Activated CD4-positive, alpha-beta T cell treated with anti-CD3 and anti-CD28 coated beads, Interleukin-2, amount 10 ng/mL, durations not matched to agents 24 days and 14 days (primary cell): ENCODE data around the gene PACSIN3. TPM values are rescaled to one million over a fixed set of nuclear protein-coding genes. Genes with fewer than 3 reads are reported as not detected.

Experiments
- DNase-seq: peaks from one replicate; pipeline ENCODE4 v3.0.0; 2022
- H3K27ac Mint-ChIP-seq: one replicate; pipeline ENCODE4 v1.8.0; 2022; ENCODE audit warnings: mild to moderate bottlenecking, mixed read lengths
- H3K27me3 Mint-ChIP-seq: one replicate; pipeline ENCODE4 v1.8.0; 2022; ENCODE audit warnings: mixed read lengths
- H3K36me3 Mint-ChIP-seq: one replicate; pipeline ENCODE4 v1.8.0; 2022; ENCODE audit warnings: low read depth, mild to moderate bottlenecking, mixed read lengths
- H3K4me1 Mint-ChIP-seq: one replicate; pipeline ENCODE4 v1.8.0; 2021; ENCODE audit warnings: mixed read lengths
- H3K4me3 Mint-ChIP-seq: one replicate; pipeline ENCODE4 v1.8.0; 2022; ENCODE audit warnings: mild to moderate bottlenecking, moderate library complexity, mixed read lengths
- H3K9me3 Mint-ChIP-seq: one replicate; pipeline ENCODE4 v1.8.0; 2021; ENCODE audit warnings: mixed read lengths
- intact Hi-C: fragments of 100-400 bp; cut with micrococcal nuclease; formaldehyde crosslinking; loops from one replicate; pipeline ENCODE4 v1.15.1; 2023
- total RNA-seq: library from RNA; stranded (reverse); gene quantifications from 2 replicates; pipeline ENCODE4 v1.2.3, GENCODE V29; 2022

The PACSIN3 gene
- total RNA-seq, result 14.3 and 16.4 TPM in 2 replicates

GRCh38 chr11:47186076-47186699 is at the start of gene PACSIN3:
Gene PACSIN3 (minus strand): TSS chr11:47186434. CDS start chr11:47182727, 3,707 bp downstream.
- Mint-ChIP-seq H3K4me3 (peak within 1 kb of the TSS; percentile 81), H3K27ac (peak within 1 kb of the TSS; percentile 76), H3K27me3 (peaks cover 33% of the 10 kb centered on the region), H3K9me3 (no peaks in the 10 kb centered on the region), H3K36me3 (no peaks in the 10 kb centered on the region), H3K4me1 (peaks cover 5% of the 10 kb centered on the region)
- intact Hi-C loops, result loop anchor here (1.0 kb wide), 2 partner anchors 9 to 28 kb away; partner anchors contain the start of gene DDB2
- DNase-seq, result peak; percentile 83

GRCh38 chr11:47235163-47235562 is 48.9 kb upstream of the PACSIN3 start:
- H3K27ac Mint-ChIP-seq, result peak overlapping the region; percentile 90
- no peaks in the 10 kb centered on the region for H3K27me3 Mint-ChIP-seq
- intact Hi-C loops, result no loop called here
- peaks cover 56% of the 10 kb centered on the region for H3K36me3 Mint-ChIP-seq
- peaks cover 22% of the 10 kb centered on the region for H3K4me1 Mint-ChIP-seq
- peak overlapping the region; percentile 72 for H3K4me3 Mint-ChIP-seq
- H3K9me3 Mint-ChIP-seq, result no peaks in the 10 kb centered on the region
- no peak for DNase-seq

DNA sequence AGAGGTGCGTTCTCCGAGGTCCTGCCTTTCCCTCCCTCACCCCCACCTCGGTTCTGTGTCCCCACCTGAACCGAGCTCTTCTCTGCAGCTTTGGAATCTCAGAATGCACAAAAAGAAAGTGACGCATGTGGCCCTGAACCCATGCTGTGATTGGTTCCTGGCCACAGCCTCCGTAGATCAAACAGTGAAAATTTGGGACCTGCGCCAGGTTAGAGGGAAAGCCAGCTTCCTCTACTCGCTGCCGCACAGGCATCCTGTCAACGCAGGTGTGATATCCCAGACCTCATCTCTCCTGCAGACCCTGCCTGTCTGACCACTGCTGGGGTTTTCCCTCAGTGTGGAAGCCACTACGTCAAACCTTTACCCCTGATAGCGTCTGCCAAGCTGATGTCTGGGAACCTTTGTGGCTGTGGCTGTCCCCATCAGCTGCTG is 48.5 kb upstream of the PACSIN3 start:
- Mint-ChIP-seq H3K9me3 (no peaks in the 10 kb centered on the region), H3K27ac (peak overlapping the region; percentile 90), H3K4me3 (peak overlapping the region; percentile 72), H3K27me3 (no peaks in the 10 kb centered on the region), H3K4me1 (peaks cover 20% of the 10 kb centered on the region), H3K36me3 (peaks cover 51% of the 10 kb centered on the region)
- peak; percentile 81 for DNase-seq
- intact Hi-C loops, result no loop called here

DNA sequence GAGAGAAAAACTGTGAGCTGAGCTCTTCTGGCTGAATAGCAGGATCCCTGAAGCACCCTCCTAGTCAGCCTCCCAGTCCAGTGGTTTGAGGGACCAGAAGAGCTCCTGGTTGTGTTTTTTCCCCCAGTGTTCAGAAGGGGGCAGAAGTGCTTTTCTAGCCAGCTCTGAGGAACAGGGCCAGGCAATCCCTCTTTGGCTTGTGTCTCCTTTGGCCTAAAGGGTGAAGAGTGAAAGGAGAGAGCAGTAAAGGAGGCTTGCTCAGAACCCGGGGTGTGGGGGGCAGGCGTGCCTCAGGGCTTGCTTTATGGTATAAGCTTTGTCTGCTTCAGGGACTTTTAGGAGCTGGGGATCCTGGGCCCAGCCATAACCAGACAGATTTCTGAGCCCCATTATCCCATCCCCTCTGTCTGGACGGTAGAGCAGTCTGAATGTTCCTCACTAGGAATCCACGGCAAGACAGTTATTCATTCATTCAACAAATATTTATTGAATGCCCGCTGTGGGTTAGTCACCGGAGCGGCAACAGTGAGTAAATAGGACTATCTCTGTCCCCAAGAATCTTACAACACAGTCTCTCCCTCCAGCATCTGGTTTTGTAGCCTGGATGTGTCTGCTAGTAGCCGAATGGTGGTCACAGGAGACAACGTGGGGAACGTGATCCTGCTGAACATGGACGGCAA is 47.9 kb upstream of the PACSIN3 start:
- intact Hi-C loops, result no loop called here
- H3K27ac Mint-ChIP-seq, result peak overlapping the region; percentile 90
- peaks cover 22% of the 10 kb centered on the region for H3K4me1 Mint-ChIP-seq
- H3K27me3 Mint-ChIP-seq, result no peaks in the 10 kb centered on the region
- peak overlapping the region; percentile 72 for H3K4me3 Mint-ChIP-seq
- peak; percentile 74 for DNase-seq
- peaks cover 50% of the 10 kb centered on the region for H3K36me3 Mint-ChIP-seq
- no peaks in the 10 kb centered on the region for H3K9me3 Mint-ChIP-seq

GRCh38 chr11:47233051-47233450 is 46.8 kb upstream of the PACSIN3 start:
- intact Hi-C loops, result no loop called here
- H3K4me1 Mint-ChIP-seq, result peaks cover 26% of the 10 kb centered on the region
- H3K27ac Mint-ChIP-seq, result no peak overlapping the region

GRCh38 chr11:47229161-47229560 is 42.9 kb upstream of the PACSIN3 start:
- H3K27ac Mint-ChIP-seq, result peak overlapping the region; percentile 34
- intact Hi-C loops, result no loop called here

More at GRCh38 chr11:47233051-47233450, 46.8 kb upstream of the PACSIN3 start:
- Mint-ChIP-seq H3K27me3 (no peaks in the 10 kb centered on the region), H3K4me3 (no peak overlapping the region), H3K36me3 (peaks cover 51% of the 10 kb centered on the region), H3K9me3 (no peaks in the 10 kb centered on the region)
- DNase-seq, result no peak

DNA sequence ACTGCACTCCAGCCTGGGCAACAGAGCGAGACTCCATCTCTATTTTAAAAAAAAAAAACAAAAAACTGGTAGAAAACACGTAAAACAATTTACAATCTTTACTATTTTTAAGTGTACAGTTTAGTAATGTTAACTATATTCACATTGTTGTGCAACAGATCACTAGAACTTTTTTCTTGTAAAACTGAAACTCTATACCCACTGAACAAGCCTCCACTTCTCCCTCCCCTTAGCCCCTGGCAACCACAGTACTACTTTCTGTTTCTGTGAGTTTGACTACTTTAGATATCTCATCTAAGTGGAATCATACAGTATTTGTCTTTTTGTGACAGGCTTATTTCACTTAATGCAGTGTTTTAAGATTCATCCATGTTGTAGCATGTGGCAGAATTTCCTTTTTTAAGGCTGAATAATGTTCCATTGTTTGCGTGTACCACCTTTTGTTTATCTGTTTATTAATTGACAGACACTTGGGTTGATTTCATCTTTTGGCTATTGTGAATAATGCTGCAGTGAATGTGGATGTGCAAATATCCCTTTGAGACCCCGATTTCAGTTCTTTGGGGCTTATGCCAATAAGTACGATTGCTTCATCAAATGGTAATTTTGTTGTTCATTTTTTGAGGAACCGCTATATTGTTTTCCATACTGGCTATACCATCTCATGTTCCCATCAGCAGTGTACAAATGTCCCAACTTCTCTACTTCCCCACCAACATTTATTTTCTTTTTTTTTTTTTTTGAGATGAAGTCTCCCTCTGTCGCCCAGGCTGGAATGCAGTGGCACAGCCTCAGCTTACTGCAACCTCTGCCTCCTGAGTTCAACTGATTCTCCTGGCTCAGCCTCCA is 39.5 kb upstream of the PACSIN3 start:
- Mint-ChIP-seq H3K27ac (peak overlapping the region; percentile 86), H3K4me3 (peak overlapping the region; percentile 64), H3K4me1 (peaks cover 27% of the 10 kb centered on the region), H3K36me3 (peaks cover 60% of the 10 kb centered on the region), H3K27me3 (no peaks in the 10 kb centered on the region), H3K9me3 (no peaks in the 10 kb centered on the region)
- DNase-seq, result peak; percentile 77
- intact Hi-C loops, result loop anchor here (1.0 kb wide), 1 partner anchor 9 kb away; no protein-coding TSS in a partner anchor

More at GRCh38 chr11:47229161-47229560, 42.9 kb upstream of the PACSIN3 start:
- Mint-ChIP-seq H3K9me3 (no peaks in the 10 kb centered on the region), H3K27me3 (no peaks in the 10 kb centered on the region), H3K4me1 (peaks cover 23% of the 10 kb centered on the region), H3K36me3 (peaks cover 51% of the 10 kb centered on the region), H3K4me3 (no peak overlapping the region)
- no peak for DNase-seq

DNA sequence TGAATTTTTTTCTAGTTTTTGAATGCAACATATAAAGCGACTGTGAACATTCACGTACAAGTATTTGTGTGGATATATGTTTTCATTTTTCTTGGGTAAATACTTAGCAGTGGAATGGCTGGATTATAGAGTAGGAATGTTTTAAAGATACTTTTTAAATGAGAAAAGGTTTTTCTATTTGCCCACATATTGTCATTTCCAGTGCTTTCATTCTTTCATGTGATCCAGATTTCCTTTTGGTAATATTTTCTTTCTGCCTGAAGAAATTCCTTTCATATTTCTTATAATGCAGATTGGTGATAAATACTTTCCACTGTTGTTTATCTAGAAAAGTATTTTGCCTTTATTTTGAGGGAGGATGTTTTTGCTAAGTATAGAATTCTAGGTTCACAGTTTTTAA is 36.5 kb upstream of the PACSIN3 start:
- Mint-ChIP-seq H3K36me3 (peaks cover 63% of the 10 kb centered on the region), H3K4me1 (peaks cover 42% of the 10 kb centered on the region), H3K27ac (no peak overlapping the region), H3K9me3 (no peaks in the 10 kb centered on the region), H3K27me3 (no peaks in the 10 kb centered on the region), H3K4me3 (no peak overlapping the region)
- intact Hi-C loops, result no loop called here
- DNase-seq, result no peak

DNA sequence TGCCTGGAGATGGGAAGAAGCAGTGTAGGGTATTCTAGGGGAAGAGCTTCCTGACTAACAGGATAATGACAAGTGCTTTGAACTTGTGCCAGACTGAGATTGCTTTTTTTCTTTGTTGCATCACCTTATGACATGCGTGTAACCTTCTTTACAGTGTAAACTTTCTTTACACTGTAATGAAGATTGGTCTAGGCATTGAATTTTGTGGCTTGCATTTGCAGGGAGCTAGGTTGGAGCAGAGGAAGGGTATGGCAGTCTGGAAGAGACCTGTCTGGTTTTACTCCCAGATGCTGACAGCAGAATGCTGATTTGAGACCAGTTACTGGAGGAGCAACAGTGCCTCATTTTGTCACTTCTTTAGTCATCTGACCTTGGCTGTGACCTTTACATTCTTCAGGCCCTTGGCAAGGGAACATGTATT is 34.2 kb upstream of the PACSIN3 start:
- Mint-ChIP-seq H3K9me3 (no peaks in the 10 kb centered on the region), H3K36me3 (peaks cover 64% of the 10 kb centered on the region), H3K4me3 (peak overlapping the region; percentile 47), H3K4me1 (peaks cover 53% of the 10 kb centered on the region), H3K27ac (peak overlapping the region; percentile 82), H3K27me3 (no peaks in the 10 kb centered on the region)
- intact Hi-C loops, result no loop called here
- no peak for DNase-seq

DNA sequence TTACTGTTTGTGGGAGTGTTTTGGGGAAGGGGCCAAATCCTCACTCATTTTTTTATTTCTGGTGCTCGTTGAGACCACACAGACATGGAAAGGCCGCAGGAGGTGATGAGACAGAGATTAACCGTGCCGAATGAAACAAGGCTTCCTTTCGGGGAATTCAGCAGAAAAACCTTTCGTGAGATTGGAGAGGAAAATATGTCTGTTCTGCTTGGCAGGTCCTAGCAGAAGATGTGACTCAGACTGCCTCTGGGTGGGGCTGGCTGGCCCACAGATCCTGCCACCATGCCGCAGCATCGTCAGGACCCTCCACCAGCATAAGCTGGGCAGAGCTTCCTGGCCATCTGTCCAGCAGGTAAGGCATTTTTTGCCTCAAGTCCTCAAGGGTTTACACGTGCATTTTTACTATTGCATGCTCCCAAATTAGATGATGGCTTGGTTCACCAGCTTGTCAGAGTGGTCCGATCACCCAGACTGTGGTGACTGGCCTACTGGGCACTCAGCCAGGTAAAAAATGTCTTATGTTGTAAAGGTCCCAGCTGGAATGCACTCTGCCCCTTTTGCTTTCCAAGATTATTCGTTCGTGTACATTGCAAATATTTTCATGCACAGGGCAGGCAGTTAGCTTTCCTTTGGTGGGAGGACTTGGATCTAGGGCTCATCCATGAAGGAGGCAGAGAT is 30.0 kb upstream of the PACSIN3 start:
- Mint-ChIP-seq H3K27ac (peak overlapping the region; percentile 100), H3K27me3 (no peaks in the 10 kb centered on the region), H3K36me3 (peaks cover 45% of the 10 kb centered on the region), H3K4me1 (peaks cover 47% of the 10 kb centered on the region), H3K9me3 (no peaks in the 10 kb centered on the region), H3K4me3 (peak overlapping the region; percentile 99)
- intact Hi-C loops, result loop anchor here (1.0 to 10.0 kb wide), 4 partner anchors 9 to 1091 kb away; partner anchors contain the start of genes ACP2 and PHF21A
- peak; percentile 86 for DNase-seq

DNA sequence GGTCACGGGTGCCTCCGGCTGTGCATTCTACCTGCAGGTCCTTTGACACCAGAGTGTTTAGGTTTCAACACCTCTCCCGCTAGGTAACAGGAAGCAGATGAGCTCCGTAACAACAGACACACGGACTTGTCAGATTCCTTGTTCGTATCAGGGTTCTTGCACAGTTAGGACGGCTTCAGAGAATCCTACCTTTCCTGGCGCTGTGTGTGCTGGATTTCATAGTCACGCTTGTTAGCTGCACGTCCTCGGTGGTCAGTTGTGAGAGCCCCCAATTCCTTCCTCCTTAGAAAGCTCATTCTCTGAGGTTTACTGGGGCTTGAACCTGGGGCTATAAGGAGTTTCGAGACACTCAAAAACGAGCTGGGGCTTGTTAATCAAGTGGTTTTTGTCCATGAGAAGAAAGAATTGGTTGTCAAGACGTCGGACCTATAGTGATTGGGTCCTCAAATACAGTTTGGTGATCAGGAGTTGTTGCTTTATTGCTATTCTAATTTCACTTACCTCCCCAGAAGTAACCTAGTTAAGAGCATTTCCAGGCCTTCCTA is 29.2 kb upstream of the PACSIN3 start:
- peaks cover 41% of the 10 kb centered on the region for H3K36me3 Mint-ChIP-seq
- no peaks in the 10 kb centered on the region for H3K9me3 Mint-ChIP-seq
- H3K27ac Mint-ChIP-seq, result peak overlapping the region; percentile 100
- intact Hi-C loops, result loop anchor here (10.0 kb wide), 1 partner anchor 1091 kb away; the partner anchor contains the start of gene PHF21A
- H3K4me3 Mint-ChIP-seq, result peak overlapping the region; percentile 99
- DNase-seq, result no peak
- H3K4me1 Mint-ChIP-seq, result peaks cover 43% of the 10 kb centered on the region
- H3K27me3 Mint-ChIP-seq, result no peaks in the 10 kb centered on the region

DNA sequence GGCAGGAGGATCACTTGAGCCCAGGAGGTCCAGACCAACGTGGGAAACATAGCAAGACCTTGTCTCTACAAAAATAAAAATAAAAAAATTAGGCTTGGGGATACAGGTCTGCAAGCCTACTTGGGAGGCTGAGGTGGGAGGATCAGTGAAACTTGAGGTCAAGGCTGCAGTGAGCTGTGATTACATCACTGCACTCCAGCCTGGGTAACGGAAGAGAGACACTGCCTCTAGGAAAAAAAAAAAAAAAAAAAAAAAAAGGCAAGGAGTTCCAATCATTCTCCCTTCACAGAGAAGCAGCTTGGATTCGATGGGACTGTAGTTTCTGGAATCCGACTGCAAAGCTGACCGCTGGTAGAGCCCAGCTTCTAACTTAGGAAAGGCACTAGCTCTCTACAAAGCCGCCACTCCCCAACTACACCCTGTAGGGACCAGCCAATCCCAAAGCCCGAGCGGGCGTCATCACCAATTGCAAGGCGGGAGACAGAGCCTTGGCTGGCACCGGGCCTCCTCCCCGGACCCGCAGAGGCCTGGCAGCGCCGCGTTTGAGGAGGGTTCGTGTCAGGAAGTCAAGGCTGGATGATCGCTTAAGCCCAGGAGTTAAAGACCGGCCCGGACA is 27.8 kb upstream of the PACSIN3 start:
- Mint-ChIP-seq H3K9me3 (no peaks in the 10 kb centered on the region), H3K27me3 (no peaks in the 10 kb centered on the region), H3K4me1 (peaks cover 37% of the 10 kb centered on the region), H3K27ac (peak overlapping the region; percentile 100), H3K4me3 (peak overlapping the region; percentile 99), H3K36me3 (peaks cover 31% of the 10 kb centered on the region)
- intact Hi-C loops, result loop anchor here (1.0 to 10.0 kb wide), 3 partner anchors 28 to 1089 kb away; partner anchors contain the start of genes PACSIN3 and PHF21A
- DNase-seq, result peak; percentile 93
